H1 (cell line): Measurements from ENCODE around the gene CWC15. TPM values are rescaled to one million over a fixed set of nuclear protein-coding genes. Genes with fewer than 3 reads are reported as not detected.

ENCODE experiments used
- CTCF ChIA-PET: fragments of 300-600 bp; sonication (Branson Sonifier 250); formaldehyde crosslinking; loops from one replicate; lab custom pipeline; 2021; ENCODE audit not compliant: partially characterized antibody; lab: Charles Lee
- POLR2A ChIA-PET: fragments of 300-600 bp; sonication (Branson Sonifier 250); formaldehyde crosslinking; loops from one replicate; lab custom pipeline; 2021; ENCODE audit warnings: inconsistent platforms; ENCODE audit not compliant: partially characterized antibody; lab: Charles Lee
- DNase-seq, 2 experiments: peaks; one replicate each; pipeline versions ENCODE4 v3.0.0 to v3.0.0-alpha.2; 2010 to 2022; ENCODE audit warnings: low spot score in 2 of 2, low read depth in 1 of 2, mixed read lengths in 1 of 2
- FAIRE-seq: peaks from 2 replicates; lab custom pipeline; 2011; peaks lifted over from hg19 to GRCh38; lab: Jason Lieb, UNC
- H2AFZ ChIP-seq: 2 replicates; pipeline ENCODE4 v1.8.1; 2012; ENCODE audit warnings: low read length, inconsistent platforms
- H2AK5ac ChIP-seq: 2 replicates; pipeline ENCODE4 v1.6.1; 2013; ENCODE audit warnings: low read depth, low read length
- H2BK120ac ChIP-seq: replicated peaks from 2 replicates; pipeline ENCODE3; 2013; ENCODE audit warnings: low read depth, low read length, inconsistent platforms
- H2BK12ac ChIP-seq: 2 replicates; pipeline ENCODE4 v1.6.1; 2013; ENCODE audit warnings: low read depth, low read length
- H2BK15ac ChIP-seq: 2 replicates; pipeline ENCODE4 v1.6.1; 2013; ENCODE audit warnings: low read length
- H2BK20ac ChIP-seq: 2 replicates; pipeline ENCODE4 v1.6.1; 2013; ENCODE audit warnings: low read length
- H2BK5ac ChIP-seq: 2 replicates; pipeline ENCODE4 v1.6.1; 2013; ENCODE audit warnings: low read depth, low read length
- H3K14ac ChIP-seq: 2 replicates; pipeline ENCODE4 v1.6.1; 2013; ENCODE audit warnings: inconsistent platforms; ENCODE audit not compliant: insufficient read length
- H3K18ac ChIP-seq: 2 replicates; pipeline ENCODE4 v1.6.1; 2013; ENCODE audit warnings: low read length; ENCODE audit errors: extremely low read depth
- H3K23ac ChIP-seq: 2 replicates; pipeline ENCODE4 v1.6.1; 2013; ENCODE audit warnings: inconsistent platforms; ENCODE audit not compliant: insufficient read length
- H3K23me2 ChIP-seq: 2 replicates; pipeline ENCODE4 v1.6.1; 2013; ENCODE audit warnings: low read depth, low read length
- H3K27ac ChIP-seq: 2 replicates; pipeline ENCODE4 v1.6.1; 2011; ENCODE audit warnings: low read depth, low read length, inconsistent platforms
- H3K27me3 ChIP-seq, 4 experiments: replicated peaks in 1 of 4; 1 replicate in 1 of 4; 2 replicates in 3 of 4; pipeline versions ENCODE4 v1.6.1 to v1.8.1; 2011 to 2013; ENCODE audit warnings: low read length in 3 of 4, mild to moderate bottlenecking in 3 of 4, inconsistent platforms in 2 of 4, mixed read lengths in 2 of 4, moderate library complexity in 1 of 4; ENCODE audit not compliant: control insufficient read depth in 3 of 4, insufficient read depth in 3 of 4; ENCODE audit errors: extremely low read depth in 1 of 4
- H3K36me3 ChIP-seq, 4 experiments: 2 replicates each; pipeline versions ENCODE4 v1.6.1 to v1.8.1; 2011 to 2013; ENCODE audit warnings: mild to moderate bottlenecking in 4 of 4, low read length in 3 of 4, moderate library complexity in 2 of 4, control low read depth in 1 of 4, inconsistent platforms in 1 of 4; ENCODE audit not compliant: insufficient read depth in 4 of 4, control insufficient read depth in 2 of 4
- H3K4ac ChIP-seq: replicated peaks from 2 replicates; pipeline ENCODE3; 2013; ENCODE audit warnings: low read length, low read depth, mixed read lengths, inconsistent platforms; ENCODE audit not compliant: insufficient read length
- H3K4me1 ChIP-seq, 4 experiments: replicated peaks in 1 of 4; 1 replicate in 1 of 4; 2 replicates in 3 of 4; pipeline versions ENCODE4 v1.6.1 to v1.8.1; 2011 to 2013; ENCODE audit warnings: low read length in 3 of 4, inconsistent platforms in 2 of 4, mixed read lengths in 1 of 4; ENCODE audit not compliant: insufficient read depth in 4 of 4, control insufficient read depth in 3 of 4
- H3K4me2 ChIP-seq, 2 experiments: 2 replicates each; pipeline versions ENCODE4 v1.6.1 to v1.8.1; 2011 to 2013; ENCODE audit warnings: low read depth in 2 of 2, low read length in 2 of 2, control low read depth in 1 of 2, inconsistent platforms in 1 of 2, mild to moderate bottlenecking in 1 of 2; ENCODE audit not compliant: insufficient read depth in 1 of 2
- H3K4me3 ChIP-seq, 4 experiments: fragments of 200-600, 300-600 bp in 1 of 4; sonication (generic), shearing (Covaris generic), sonication (Bioruptor Twin) in 1 of 4; 2 replicates each; pipeline versions ENCODE4 v1.5.1 to v1.8.1; 2011 to 2016; ENCODE audit warnings: low read length in 4 of 4, low read depth in 3 of 4, control low read depth in 2 of 4, inconsistent platforms in 2 of 4, mild to moderate bottlenecking in 2 of 4, mixed read lengths in 1 of 4, moderate library complexity in 1 of 4; ENCODE audit not compliant: insufficient read depth in 2 of 4; ENCODE audit errors: extremely low read depth in 1 of 4
- H3K56ac ChIP-seq: replicated peaks from 2 replicates; pipeline ENCODE3; 2013; ENCODE audit warnings: low read depth, mild to moderate bottlenecking, mixed read lengths, low read length, inconsistent platforms; ENCODE audit not compliant: insufficient read length
- H3K79me1 ChIP-seq: 2 replicates; pipeline ENCODE4 v1.6.1; 2013; ENCODE audit warnings: low read depth, low read length, control low read depth
- H3K79me2 ChIP-seq, 2 experiments: 2 replicates each; pipeline versions ENCODE4 v1.6.1 to v1.8.1; 2012 to 2013; ENCODE audit warnings: low read length in 2 of 2, mild to moderate bottlenecking in 2 of 2, inconsistent platforms in 1 of 2; ENCODE audit not compliant: insufficient read depth in 2 of 2, control insufficient read depth in 1 of 2
- H3K9ac ChIP-seq, 4 experiments: replicated peaks in 1 of 4; 1 replicate in 1 of 4; 2 replicates in 3 of 4; pipeline versions ENCODE4 v1.6.1 to v1.8.1; 2011 to 2013; ENCODE audit warnings: low read depth in 3 of 4, low read length in 3 of 4, control low read depth in 2 of 4, mild to moderate bottlenecking in 2 of 4, moderate library complexity in 2 of 4, inconsistent platforms in 1 of 4; ENCODE audit errors: extremely low read depth in 1 of 4
- H3K9me3 ChIP-seq, 2 experiments: 2 replicates each; pipeline versions ENCODE4 v1.6.1 to v1.8.1; 2012 to 2013; ENCODE audit warnings: mild to moderate bottlenecking in 2 of 2, moderate library complexity in 2 of 2, control low read depth in 1 of 2, inconsistent platforms in 1 of 2, low read depth in 1 of 2, low read length in 1 of 2, mixed read lengths in 1 of 2; ENCODE audit not compliant: insufficient read depth in 2 of 2
- H4K20me1 ChIP-seq, 2 experiments: replicated peaks in 1 of 2; 2 replicates each; pipeline versions ENCODE3 to v1.8.1; 2011 to 2013; ENCODE audit warnings: inconsistent platforms in 2 of 2, low read length in 2 of 2, mild to moderate bottlenecking in 1 of 2; ENCODE audit not compliant: insufficient read depth in 2 of 2, control insufficient read depth in 1 of 2
- H4K5ac ChIP-seq: 2 replicates; pipeline ENCODE4 v1.6.1; 2013; ENCODE audit warnings: low read length, low read depth, mixed read lengths, inconsistent platforms; ENCODE audit not compliant: insufficient read length
- H4K8ac ChIP-seq: 2 replicates; pipeline ENCODE4 v1.8.0; 2013; ENCODE audit warnings: mild to moderate bottlenecking, moderate library complexity, low read length, inconsistent platforms; ENCODE audit not compliant: insufficient read depth; ENCODE audit errors: extremely low read depth
- H4K91ac ChIP-seq: replicated peaks from 2 replicates; pipeline ENCODE3; 2013; ENCODE audit warnings: low read length, mixed read lengths, inconsistent platforms; ENCODE audit not compliant: insufficient read length
- CHD2 ChIP-seq: IDR thresholded peaks from 2 replicates; pipeline ENCODE4 v1.6.1; 2012; ENCODE audit warnings: low read length, improper control_type of control experiment
- EP300 ChIP-seq, 2 experiments: IDR thresholded peaks; 1 replicate in 1 of 2; 2 replicates in 1 of 2; pipeline ENCODE4 v1.6.1; 2011 to 2012; ENCODE audit warnings: low read depth in 2 of 2, low read length in 2 of 2, mild to moderate bottlenecking in 2 of 2, borderline replicate concordance in 1 of 2, inconsistent platforms in 1 of 2, moderate library complexity in 1 of 2
- GTF2F1 ChIP-seq: IDR thresholded peaks from 2 replicates; pipeline ENCODE4 v1.6.1; 2012; ENCODE audit warnings: low read depth, low read length, improper control_type of control experiment, borderline replicate concordance
- POLR2AphosphoS5 ChIP-seq: IDR thresholded peaks from 2 replicates; pipeline ENCODE4 v1.6.1; 2011; ENCODE audit warnings: low read depth, low read length
- SP2 ChIP-seq: IDR thresholded peaks from 2 replicates; pipeline ENCODE4 v1.6.1; 2012; ENCODE audit warnings: mild to moderate bottlenecking, low read length, inconsistent platforms
- SRF ChIP-seq: IDR thresholded peaks from 2 replicates; pipeline ENCODE4 v1.6.1; 2011; ENCODE audit warnings: mild to moderate bottlenecking, low read depth, low read length, moderate library complexity
- SUZ12 ChIP-seq: fragments of 200-600 bp; sonication (generic); IDR thresholded peaks from 2 replicates; pipeline ENCODE4 v1.6.1; 2012; ENCODE audit warnings: mild to moderate bottlenecking, inconsistent platforms, low read length, moderate library complexity, mixed read lengths
- WGBS, 2 experiments: shearing (Covaris generic) in 1 of 2; methylation state at CpG; one replicate each; pipeline versions ENCODE4 v1.1.6 to v1.1.7; 2013 to 2015; ENCODE audit warnings: low lambda C conversion rate in 2 of 2, mixed read lengths in 2 of 2, inconsistent platforms in 1 of 2, low coverage in 1 of 2, missing lambda C conversion rate in 1 of 2; ENCODE audit not compliant: insufficient replicate concordance in 2 of 2, insufficient coverage in 1 of 2, insufficient read length in 1 of 2; ENCODE audit errors: extremely low coverage in 1 of 2, missing lambda C conversion rate in 1 of 2; 5-methylcytosine and 5-hydroxymethylcytosine counted together
- polyA plus RNA-seq, 7 experiments: library from polyadenylated mRNA; depleted of rRNA in 3 of 7; stranded (reverse) in 5 of 7; unstranded in 2 of 7; fragments of >200 nt in 5 of 7; fragments of 200-250 nt in 2 of 7; gene quantifications; 1 replicate in 5 of 7; 2 replicates in 1 of 7; 4 replicates in 1 of 7; pipeline versions ENCODE4 v1.2.1 to v1.2.3, GENCODE V29; 2011 to 2013; ENCODE audit warnings: missing spikeins in 2 of 7, mixed read lengths in 2 of 7
- total RNA-seq: library from RNA; stranded (reverse); fragmentation: NEBNext Ultra II Directional; extraction: Animal tissue kit (Norgen Biotek cat#: 25700); gene quantifications from 2 replicates; pipeline ENCODE4 v1.2.1, GENCODE V29; 2021
- TF ChIP-seq, protein P1 (sequence below), 3 experiments: IDR thresholded peaks; 1 replicate in 2 of 3; 2 replicates in 1 of 3; pipeline versions ENCODE4 v1.5.1 to v1.6.1; 2011; ENCODE audit warnings: low read length in 3 of 3, mild to moderate bottlenecking in 3 of 3, inconsistent platforms in 2 of 3, low read depth in 1 of 3, moderate library complexity in 1 of 3; ENCODE audit not compliant: insufficient read depth in 1 of 3; ENCODE audit errors: control extremely low read depth in 1 of 3
- TF ChIP-seq, protein P2 (sequence below): IDR thresholded peaks from 2 replicates; pipeline ENCODE4 v1.6.1; 2012; ENCODE audit warnings: inconsistent platforms

CWC15 gene
- total and polyA plus RNA-seq, 2 of the 8 experiments (the other 6 are each of a cell fraction or from before 2014, with no cell fraction given), result 15.7 to 59.4 TPM

DNA sequence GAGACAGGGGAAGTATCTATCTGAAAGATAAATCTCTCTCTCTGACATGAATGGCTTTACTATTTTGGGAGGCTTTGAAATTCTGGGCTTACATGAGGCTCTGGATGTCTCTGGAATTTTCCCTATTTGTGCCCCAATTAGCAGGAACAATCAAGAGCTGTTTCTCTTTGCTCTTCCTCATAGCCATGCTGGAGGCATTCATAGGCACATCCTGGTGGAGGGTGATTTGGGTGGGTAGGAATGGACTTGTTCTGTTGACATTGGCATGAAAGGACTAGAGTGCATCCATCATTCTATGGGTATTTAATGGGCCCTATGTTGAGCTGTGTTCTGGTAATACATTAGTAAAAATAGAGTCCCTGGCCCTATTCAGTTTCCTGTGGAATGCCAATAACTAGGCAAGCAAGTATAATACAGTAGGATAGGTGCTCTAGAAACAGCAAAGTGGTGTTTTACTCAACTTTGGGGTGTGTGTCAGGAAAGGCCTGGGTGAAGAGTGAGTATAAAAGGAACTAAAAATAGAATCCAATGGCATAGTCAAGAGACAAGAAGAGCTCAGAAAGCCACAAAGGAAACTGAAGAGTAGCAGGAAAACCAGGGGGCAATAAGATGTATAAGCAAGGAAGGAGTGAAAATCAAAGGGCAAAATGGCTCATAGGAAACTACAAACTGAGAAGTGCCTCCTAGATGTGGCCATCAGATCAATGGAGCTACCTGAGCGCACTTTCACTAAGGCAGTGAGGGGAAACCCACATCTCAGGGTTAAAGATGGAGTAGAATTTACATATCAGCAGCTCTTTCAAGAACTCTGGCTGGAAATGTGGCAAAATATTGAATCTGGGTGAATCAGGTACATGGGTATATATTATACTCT, 45.0 kb downstream of the CWC15 start:
- Histone ChIP-seq H3K79me2 (no peaks in the 10 kb centered on the region), H2BK120ac (no peak overlapping the region), H3K4ac (no peak overlapping the region), H3K9ac (no peak overlapping the region), H3K27ac (no peak overlapping the region), H3K9me3 (no peaks in the 10 kb centered on the region), H3K56ac (no peak overlapping the region), H3K79me1 (no peaks in the 10 kb centered on the region), H2BK20ac (no peak overlapping the region), H4K91ac (no peak overlapping the region), H3K36me3 (no peaks in the 10 kb centered on the region), H2BK15ac (no peak overlapping the region), H4K8ac (no peak overlapping the region), H3K4me1 (no peaks in the 10 kb centered on the region), H4K5ac (no peak overlapping the region), H3K18ac (no peak overlapping the region), H2AK5ac (no peak overlapping the region), H3K4me3 (no peak overlapping the region), H3K23me2 (no peaks in the 10 kb centered on the region), H3K23ac (no peak overlapping the region), H2BK5ac (no peak overlapping the region), H3K27me3 (no peaks in the 10 kb centered on the region), H2BK12ac (no peak overlapping the region), H3K14ac (no peak overlapping the region), H3K4me2 (no peak overlapping the region), H4K20me1 (no peaks in the 10 kb centered on the region), H2AFZ (no peak overlapping the region)
- ChIA-PET POLR2A (interaction anchor here (0.9 kb wide), 1 partner anchor 41 kb away, joined by 3 read pairs; no protein-coding TSS in a partner anchor), CTCF (interaction anchor here (0.6 to 2.3 kb wide), 6 partner anchors 17 to 409 kb away, joined by 3 to 7 read pairs (median 3); no protein-coding TSS in a partner anchor)
- FAIRE-seq (no peak), DNase-seq (no peak)
- 95% methylated on average over 1 of the region's 1 CpG; no CpG with 5 or more reads in 1 of the 2 experiments for WGBS, 2 experiments
- TF ChIP-seq SRF (no peak), CHD2 (no peak), POLR2AphosphoS5 (no peak), SUZ12 (no peak), SP2 (no peak), GTF2F1 (no peak), EP300 (IDR thresholded peaks at IDR 0.05; ENCODE audit: borderline replicate concordance in 1 of 2, low read depth in 2 of 2, low read length in 2 of 2) (no peak)
- TF ChIP-seq, protein P1, sequence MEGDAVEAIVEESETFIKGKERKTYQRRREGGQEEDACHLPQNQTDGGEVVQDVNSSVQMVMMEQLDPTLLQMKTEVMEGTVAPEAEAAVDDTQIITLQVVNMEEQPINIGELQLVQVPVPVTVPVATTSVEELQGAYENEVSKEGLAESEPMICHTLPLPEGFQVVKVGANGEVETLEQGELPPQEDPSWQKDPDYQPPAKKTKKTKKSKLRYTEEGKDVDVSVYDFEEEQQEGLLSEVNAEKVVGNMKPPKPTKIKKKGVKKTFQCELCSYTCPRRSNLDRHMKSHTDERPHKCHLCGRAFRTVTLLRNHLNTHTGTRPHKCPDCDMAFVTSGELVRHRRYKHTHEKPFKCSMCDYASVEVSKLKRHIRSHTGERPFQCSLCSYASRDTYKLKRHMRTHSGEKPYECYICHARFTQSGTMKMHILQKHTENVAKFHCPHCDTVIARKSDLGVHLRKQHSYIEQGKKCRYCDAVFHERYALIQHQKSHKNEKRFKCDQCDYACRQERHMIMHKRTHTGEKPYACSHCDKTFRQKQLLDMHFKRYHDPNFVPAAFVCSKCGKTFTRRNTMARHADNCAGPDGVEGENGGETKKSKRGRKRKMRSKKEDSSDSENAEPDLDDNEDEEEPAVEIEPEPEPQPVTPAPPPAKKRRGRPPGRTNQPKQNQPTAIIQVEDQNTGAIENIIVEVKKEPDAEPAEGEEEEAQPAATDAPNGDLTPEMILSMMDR (IDR thresholded peaks at IDR 0.05; ENCODE audit: control extremely low read depth in 1 of 3, insufficient read depth in 1 of 3, low read depth in 1 of 3, low read length in 3 of 3), result no peak
- TF ChIP-seq, protein P2, sequence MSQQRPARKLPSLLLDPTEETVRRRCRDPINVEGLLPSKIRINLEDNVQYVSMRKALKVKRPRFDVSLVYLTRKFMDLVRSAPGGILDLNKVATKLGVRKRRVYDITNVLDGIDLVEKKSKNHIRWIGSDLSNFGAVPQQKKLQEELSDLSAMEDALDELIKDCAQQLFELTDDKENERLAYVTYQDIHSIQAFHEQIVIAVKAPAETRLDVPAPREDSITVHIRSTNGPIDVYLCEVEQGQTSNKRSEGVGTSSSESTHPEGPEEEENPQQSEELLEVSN, result no peak
